ENCODE measurements around the gene CIB4. TPM values are rescaled to one million over a fixed set of nuclear protein-coding genes. Genes with fewer than 3 reads are reported as not detected.

Gene CIB4
- total and polyA plus RNA-seq, 2 of the 13 experiments (the other 11 are each of a cell fraction or from before 2014, with no cell fraction given), result not detected

GRCh38 chr2:26577442-26578112, 63.6 kb downstream of the CIB4 start (continued):
- TF ChIP-seq ERF (CRISPR knock-in tag; IDR thresholded peaks at IDR 0.05), result no peak
- no peak for TF ChIP-seq ZNF512 (CRISPR knock-in tag; IDR thresholded peaks at IDR 0.05)
- TF ChIP-seq ZNF576 (CRISPR knock-in tag; IDR thresholded peaks at IDR 0.05), result 0 out of 2 replicates have a peak, but pooled peaks have one; percentile 50
- TF ChIP-seq STAG1 (CRISPR knock-in tag; IDR thresholded peaks at IDR 0.05), result peak; percentile 89
- TF ChIP-seq ZNF563 (CRISPR knock-in tag; IDR thresholded peaks at IDR 0.05), result peak; percentile 30; the same call in 1 of the 2 replicates
- TF ChIP-seq MTF2 (CRISPR knock-in tag; IDR thresholded peaks at IDR 0.05; ENCODE audit: borderline replicate concordance), result peak; percentile 34; the same call in 1 of the 2 replicates
- TF ChIP-seq ZNF543 (CRISPR knock-in tag; IDR thresholded peaks at IDR 0.05), result no peak
- TF ChIP-seq MATR3 (CRISPR knock-in tag; IDR thresholded peaks at IDR 0.05), result no peak
- no peak for TF ChIP-seq IKZF5 (CRISPR knock-in tag; IDR thresholded peaks at IDR 0.05)
- 0 out of 2 replicates have a peak, but pooled peaks have one; percentile 57 for TF ChIP-seq SMAD3 (CRISPR knock-in tag; IDR thresholded peaks at IDR 0.05)
- TF ChIP-seq TEAD3 (CRISPR knock-in tag; optimal IDR thresholded peaks at IDR 0.05; ENCODE audit: borderline replicate concordance), result peak; percentile 27
- TF ChIP-seq NR0B2 (CRISPR knock-in tag; IDR thresholded peaks at IDR 0.05), result 0 out of 2 replicates have a peak, but pooled peaks have one; percentile 25
- TF ChIP-seq GFI1 (CRISPR knock-in tag; IDR thresholded peaks at IDR 0.05; ENCODE audit: borderline replicate concordance), result no peak
- TF ChIP-seq ZNF292 (CRISPR knock-in tag; IDR thresholded peaks at IDR 0.05; ENCODE audit: borderline replicate concordance, low read depth), result no peak

Measured in HepG2 (cell line).